ENCODE results near the gene COPZ1.
A peak's percentile ranks its signal among the peaks of the same experiment; 100 is the strongest.

Gene COPZ1

GRCh38 chr12:54398995-54399793 lies 74.3 kb downstream of the COPZ1 start:
- no peaks in the 10 kb centered on the region for H3K36me3 ChIP-seq (replicated peaks; ENCODE audit: low read depth, low read length)
- no peak overlapping the region for H3K4me2 ChIP-seq (ENCODE audit: low read length)
- H3K4me1 ChIP-seq (ENCODE audit: low read length) = 0 out of 2 replicates have a peak, but pooled peaks cover 2% of the 10 kb centered on the region
- H3K27me3 ChIP-seq (ENCODE audit: low read depth, low read length) = no peaks in the 10 kb centered on the region
- no peaks in the 10 kb centered on the region for H4K20me1 ChIP-seq (ENCODE audit: insufficient read depth, low read length)
- H3K27ac ChIP-seq (ENCODE audit: low read length) = no peak overlapping the region
- H3K79me2 ChIP-seq (ENCODE audit: low read length) = no peaks in the 10 kb centered on the region
- peak; percentile 98 for TF ChIP-seq CTCF (IDR thresholded peaks at IDR 0.05; ENCODE audit: low read depth, low read length)
- no peak for TF ChIP-seq EZH2phosphoT487 (IDR thresholded peaks at IDR 0.05; ENCODE audit: low read depth)
- no peak overlapping the region for H3K4me3 ChIP-seq (ENCODE audit: low read length)
- no peaks in the 10 kb centered on the region for H3K9me3 ChIP-seq (ENCODE audit: insufficient read depth, low read length)
- no peak overlapping the region for H2AFZ ChIP-seq (ENCODE audit: low read depth, low read length)
- no peak overlapping the region for H3K9ac ChIP-seq (ENCODE audit: low read length)

GRCh38 chr12:54401119-54401518 lies 76.2 kb downstream of the COPZ1 start:
- H3K27ac ChIP-seq (ENCODE audit: low read length) = no peak overlapping the region
- H3K4me3 ChIP-seq (ENCODE audit: low read length) = no peak overlapping the region
- no peaks in the 10 kb centered on the region for H3K4me1 ChIP-seq (ENCODE audit: low read length)
- no peaks in the 10 kb centered on the region for H3K9me3 ChIP-seq (ENCODE audit: insufficient read depth, low read length)
- peaks cover 6% of the 10 kb centered on the region for H3K27me3 ChIP-seq (ENCODE audit: low read depth, low read length)
- no peak overlapping the region for H3K4me2 ChIP-seq (ENCODE audit: low read length)
- TF ChIP-seq EZH2phosphoT487 (IDR thresholded peaks at IDR 0.05; ENCODE audit: low read depth) = no peak
- no peak for TF ChIP-seq CTCF (IDR thresholded peaks at IDR 0.05; ENCODE audit: low read depth, low read length)
- no peaks in the 10 kb centered on the region for H4K20me1 ChIP-seq (ENCODE audit: insufficient read depth, low read length)
- no peaks in the 10 kb centered on the region for H3K79me2 ChIP-seq (ENCODE audit: low read length)
- H3K9ac ChIP-seq (ENCODE audit: low read length) = no peak overlapping the region
- no peak overlapping the region for H2AFZ ChIP-seq (ENCODE audit: low read depth, low read length)
- H3K36me3 ChIP-seq (replicated peaks; ENCODE audit: low read depth, low read length) = no peaks in the 10 kb centered on the region

Data from OCI-LY3 (cell line).